Stimulated activated CD4-positive, alpha-beta T cell treated with anti-CD3 and anti-CD28 coated beads, Interleukin-15, amount 100 ng/mL, for 1 hour (primary cell): ENCODE data around the gene SDK1.

Source experiments
- DNase-seq, 2 donors: peaks; one replicate each; pipeline ENCODE4 v3.0.0-alpha.2; 2020; ENCODE audit warnings: low read depth in 1 of 2, low spot score in 1 of 2

SDK1 gene

GRCh38 chr7:3974329-3974728 is 673.3 kb downstream of the SDK1 start:
- no peak for DNase-seq

DNA sequence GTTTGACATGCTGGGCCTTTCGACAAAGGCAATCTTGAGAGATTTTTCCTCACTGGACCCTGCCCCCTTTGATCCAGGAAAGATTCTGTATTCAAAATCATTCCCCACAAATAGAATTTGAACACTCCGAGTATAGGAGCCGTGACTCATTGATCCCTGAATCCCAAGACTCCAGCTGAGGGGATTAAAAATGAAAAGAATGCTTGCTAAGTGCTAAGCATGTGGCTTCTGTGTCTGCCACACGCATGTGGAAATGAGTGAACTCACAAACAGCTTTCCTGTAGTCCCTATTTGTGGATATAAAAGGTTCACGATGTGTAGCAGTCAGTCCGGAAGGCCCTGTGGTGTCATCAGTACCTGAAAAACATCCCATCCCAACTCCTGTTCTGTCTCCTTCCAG is 674.3 kb downstream of the SDK1 start:
- DNase-seq: no peak

- no peak for DNase-seq
Observed at GRCh38 chr7:3977391-3977790, 676.3 kb downstream of the SDK1 start.

GRCh38 chr7:3978839-3979238 is 677.8 kb downstream of the SDK1 start:
- DNase-seq: no peak

DNA sequence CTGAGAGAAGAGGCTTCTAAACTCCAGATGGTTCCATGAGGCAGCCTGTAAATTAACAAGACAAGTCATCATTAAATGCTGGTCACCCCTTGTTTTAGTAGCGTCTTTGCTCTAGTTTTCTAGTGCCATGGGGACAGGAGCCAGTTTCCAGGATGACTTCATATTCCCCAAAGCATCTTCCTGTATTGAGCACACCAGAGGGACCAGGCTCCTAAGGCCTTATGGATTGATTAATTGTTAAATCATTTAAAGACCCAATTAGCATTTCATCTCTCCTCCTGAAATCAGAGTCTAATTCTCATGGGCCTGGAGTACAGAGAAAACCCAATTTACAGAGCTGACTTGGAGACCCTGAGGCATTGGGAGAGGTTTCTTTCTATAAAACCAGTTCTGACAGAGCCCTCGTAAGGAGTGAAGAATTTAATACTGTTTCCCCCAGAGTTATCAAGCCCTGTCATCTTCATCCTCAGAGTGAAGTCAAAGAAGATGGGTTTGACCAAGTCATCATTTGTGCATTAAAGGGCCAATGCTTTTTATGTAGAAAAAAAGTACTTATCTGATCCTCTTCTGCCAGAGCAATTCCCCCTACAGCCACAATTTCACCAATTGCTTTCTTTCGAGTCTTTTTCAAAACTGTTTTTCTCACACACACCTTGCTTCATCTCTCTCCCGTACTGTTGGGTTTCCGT is 678.7 kb downstream of the SDK1 start:
- DNase-seq: no peak

DNA sequence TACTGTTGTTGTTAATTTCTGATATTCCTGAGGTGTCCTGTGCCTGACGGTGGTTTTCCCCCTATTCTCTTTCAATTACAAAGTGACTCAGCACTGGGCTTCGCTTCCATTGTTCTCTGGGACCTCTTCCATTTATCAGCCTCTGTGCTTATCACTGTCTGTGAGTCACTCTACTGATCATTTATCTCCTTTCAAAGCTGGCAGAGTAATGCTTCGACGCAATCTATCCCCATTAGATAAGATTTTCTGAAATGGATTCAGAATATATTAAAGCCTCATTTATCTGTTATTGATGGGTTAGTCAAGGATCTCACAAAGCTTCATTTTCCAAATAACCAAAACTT is 679.2 kb downstream of the SDK1 start:
- no peak for DNase-seq

GRCh38 chr7:3981281-3981680 is 680.2 kb downstream of the SDK1 start:
- no peak for DNase-seq

DNA sequence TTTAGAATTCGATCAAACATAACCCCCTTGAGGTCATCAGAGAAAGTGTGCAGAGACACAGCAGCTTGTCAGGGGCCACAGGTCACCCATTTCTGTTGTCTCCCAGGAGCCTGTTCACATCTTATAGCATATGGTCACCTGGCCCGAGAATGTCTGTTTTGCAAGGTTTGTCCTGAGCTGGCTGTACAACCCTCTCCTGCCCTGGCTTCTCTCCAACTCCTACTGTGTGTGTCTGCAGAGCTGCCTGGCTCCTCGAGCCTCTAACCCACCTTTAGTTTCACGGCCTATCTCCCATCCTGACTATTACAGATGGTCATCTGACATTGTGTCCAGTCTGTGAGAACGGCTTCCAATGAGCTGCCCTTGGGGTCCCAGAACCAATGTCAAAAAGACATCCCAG is 683.4 kb downstream of the SDK1 start:
- no peak for DNase-seq

GRCh38 chr7:3986927-3987326 is 685.9 kb downstream of the SDK1 start:
- no peak for DNase-seq

- no peak for DNase-seq
Observed at GRCh38 chr7:3987426-3987927, 686.4 kb downstream of the SDK1 start.

GRCh38 chr7:3989723-3990122 is 688.7 kb downstream of the SDK1 start:
- DNase-seq: no peak

- DNase-seq: no peak
Observed at GRCh38 chr7:3991731-3992231, 690.7 kb downstream of the SDK1 start.

DNA sequence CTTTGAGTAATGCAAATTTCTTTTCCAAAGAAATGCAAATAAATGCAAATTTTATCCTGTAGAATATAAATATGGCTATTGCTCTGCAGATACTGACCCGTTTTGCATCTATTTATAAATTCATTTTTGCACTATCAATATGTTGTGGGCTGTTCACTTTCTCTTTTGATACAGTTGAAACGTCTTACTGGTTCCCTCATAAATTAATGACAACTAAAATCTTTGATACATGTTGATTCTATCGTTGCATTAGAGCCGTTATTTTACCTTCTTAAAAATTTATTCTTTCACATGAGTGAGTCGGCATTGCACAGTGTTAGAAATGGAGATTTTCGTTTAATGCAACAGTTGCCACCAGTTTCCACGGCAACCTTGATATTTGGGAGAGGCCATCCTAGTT is 691.8 kb downstream of the SDK1 start:
- DNase-seq: no peak

DNA sequence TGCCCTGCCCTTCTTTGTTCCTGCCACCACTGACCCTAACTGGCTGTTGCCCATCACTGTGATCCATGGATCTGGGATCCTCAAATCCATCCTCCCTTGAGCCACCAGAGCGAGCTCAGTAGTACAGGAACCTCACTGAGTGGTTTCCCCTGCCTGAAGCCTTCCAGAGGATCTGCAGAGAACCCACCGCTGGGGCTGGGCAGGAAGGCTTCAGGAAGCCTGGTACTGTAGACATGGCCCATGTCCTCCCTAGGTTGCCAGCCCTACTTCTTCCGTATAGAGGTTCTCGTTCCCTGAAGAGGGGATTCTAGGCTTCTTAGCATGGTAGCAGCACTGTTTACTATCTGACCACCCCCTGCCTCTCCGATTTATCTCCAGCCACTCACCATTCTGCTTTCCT is 693.7 kb downstream of the SDK1 start:
- DNase-seq: no peak

- DNase-seq: no peak
Observed at GRCh38 chr7:3995187-3995586, 694.1 kb downstream of the SDK1 start.

DNA sequence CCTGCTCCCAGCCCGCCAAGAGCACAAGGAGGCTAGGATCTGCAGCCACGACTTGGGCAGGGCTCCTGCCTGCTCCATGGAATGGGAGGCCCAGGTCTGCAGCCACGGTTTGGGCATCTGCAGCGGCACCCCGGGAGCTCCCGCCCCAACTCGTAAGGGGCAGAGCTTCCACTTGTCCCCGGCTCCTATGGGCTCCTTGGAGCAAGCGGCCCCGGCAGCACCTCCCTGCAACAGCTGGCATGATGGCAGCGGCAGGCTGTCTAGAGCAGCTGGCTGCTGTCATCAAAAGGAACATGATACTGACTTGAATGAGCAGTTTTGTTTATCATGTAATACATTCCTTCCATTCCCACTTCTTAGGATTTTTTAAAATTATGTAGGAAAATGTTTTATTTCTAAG is 697.0 kb downstream of the SDK1 start:
- DNase-seq: no peak

- DNase-seq: no peak
Observed at GRCh38 chr7:4000139-4000538, 699.1 kb downstream of the SDK1 start.

DNA sequence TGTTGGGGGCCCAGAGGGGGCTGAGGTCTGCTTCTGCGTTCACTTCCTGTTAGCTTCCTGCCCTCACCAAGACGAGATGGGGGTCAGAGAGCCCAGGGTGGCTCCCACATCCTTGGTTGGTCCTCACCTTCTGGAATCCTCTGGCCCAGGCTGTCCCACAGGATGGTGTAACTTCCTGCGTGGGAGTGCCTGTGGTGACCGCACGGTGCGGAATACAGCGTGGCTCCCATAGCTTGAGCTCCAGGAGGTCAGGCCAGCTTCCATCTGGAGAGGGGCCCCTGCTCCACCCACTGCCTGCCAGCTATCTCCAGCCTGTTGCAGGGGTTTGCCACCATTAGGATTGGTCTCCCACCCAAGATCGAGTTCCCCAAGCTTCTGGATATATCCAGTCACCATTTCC is 699.9 kb downstream of the SDK1 start:
- DNase-seq: no peak

DNA sequence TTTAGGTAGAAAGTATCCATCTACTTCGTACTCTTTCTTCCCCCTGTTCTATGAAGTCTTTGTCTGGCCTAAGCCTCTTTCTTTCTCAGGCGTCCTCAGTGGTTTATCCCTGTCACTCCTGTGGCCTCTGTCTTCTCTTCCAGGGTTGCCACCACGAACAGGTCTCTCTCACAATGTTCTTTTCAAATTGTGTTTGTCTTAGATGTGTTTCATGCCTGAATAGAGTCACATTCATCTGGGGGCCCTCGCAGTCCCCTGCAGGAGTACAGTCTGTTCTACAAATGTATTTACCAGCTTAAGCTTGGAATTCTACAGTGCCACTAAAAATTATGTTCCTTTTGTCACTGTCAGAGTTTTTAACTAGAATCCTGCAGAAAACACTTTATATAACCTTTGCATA is 700.7 kb downstream of the SDK1 start:
- no peak for DNase-seq

GRCh38 chr7:4003503-4003902 is 702.5 kb downstream of the SDK1 start:
- no peak for DNase-seq

DNA sequence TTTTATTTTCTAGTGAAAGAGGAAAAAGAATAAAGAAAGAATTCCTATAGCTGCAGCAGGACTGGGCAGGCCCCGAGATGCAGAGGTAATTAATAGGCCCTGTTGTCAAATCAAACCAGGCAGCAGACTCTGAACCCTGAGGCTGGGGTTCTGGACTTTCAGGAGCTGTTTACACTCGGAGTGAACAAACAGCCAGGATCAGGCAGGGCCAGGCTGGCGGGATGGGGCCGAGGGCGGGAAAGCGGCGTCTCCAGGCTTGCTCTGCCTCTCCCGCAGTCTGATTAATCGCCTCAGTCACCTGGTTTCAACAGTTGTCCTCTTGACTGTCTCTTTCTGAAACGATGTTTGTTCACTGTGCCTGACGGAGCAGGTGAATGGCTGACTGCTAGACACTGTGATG is 705.6 kb downstream of the SDK1 start:
- DNase-seq: no peak

- no peak for DNase-seq
Observed at GRCh38 chr7:4009211-4010060, 708.4 kb downstream of the SDK1 start.
